Measurements from ENCODE around the gene BTD. TPM values are rescaled to one million over a fixed set of nuclear protein-coding genes. Genes with fewer than 3 reads are reported as not detected.

The BTD gene
- total RNA-seq, 4 donors from 2014 or later, result 17.0 to 49.4 (median 41.6) TPM

DNA sequence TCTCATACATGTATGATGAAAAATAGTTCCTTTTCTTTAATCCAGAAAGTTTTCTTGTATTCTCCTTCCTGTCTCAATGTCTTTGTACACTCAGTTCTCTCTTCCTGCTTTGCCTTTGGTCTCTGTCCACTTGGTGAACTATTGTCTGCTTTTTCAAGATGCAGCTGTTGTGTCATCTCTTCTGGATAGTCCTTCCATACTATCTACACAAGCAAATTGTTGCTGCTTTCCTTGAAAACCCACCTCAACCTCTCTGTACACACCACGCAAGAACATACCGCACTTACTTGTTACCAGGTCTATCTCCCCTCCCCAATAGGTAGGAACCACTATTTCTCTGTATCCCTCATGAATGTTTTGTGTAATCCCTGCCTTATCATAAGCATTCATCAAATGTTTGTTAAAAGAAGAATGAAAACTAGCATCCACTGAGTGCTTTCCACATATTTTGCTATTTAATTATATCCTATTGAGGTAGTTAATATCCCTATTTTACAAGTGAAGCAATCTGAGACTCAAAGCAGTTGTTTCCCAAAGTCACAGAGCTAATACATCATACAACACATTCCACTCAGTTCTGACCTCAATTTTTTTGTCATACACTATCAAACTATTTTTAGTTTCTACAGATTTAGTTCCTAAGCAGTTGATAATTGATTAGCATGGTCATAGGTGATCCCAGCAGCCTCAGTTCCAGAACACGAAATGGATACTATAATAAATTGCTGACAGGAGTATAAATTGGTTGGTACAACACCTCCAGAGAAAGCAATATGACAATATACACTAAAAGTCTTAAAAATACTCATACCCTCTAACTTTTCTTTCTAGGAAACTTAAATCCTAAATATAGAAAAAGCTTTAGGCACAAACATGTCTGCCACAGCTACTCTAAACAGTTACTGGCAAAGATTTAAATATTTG, 19.8 kb upstream of the BTD start:
- ATAC-seq (ENCODE audit: low FRiP score), result no peak
- TF ChIP-seq, protein P1, sequence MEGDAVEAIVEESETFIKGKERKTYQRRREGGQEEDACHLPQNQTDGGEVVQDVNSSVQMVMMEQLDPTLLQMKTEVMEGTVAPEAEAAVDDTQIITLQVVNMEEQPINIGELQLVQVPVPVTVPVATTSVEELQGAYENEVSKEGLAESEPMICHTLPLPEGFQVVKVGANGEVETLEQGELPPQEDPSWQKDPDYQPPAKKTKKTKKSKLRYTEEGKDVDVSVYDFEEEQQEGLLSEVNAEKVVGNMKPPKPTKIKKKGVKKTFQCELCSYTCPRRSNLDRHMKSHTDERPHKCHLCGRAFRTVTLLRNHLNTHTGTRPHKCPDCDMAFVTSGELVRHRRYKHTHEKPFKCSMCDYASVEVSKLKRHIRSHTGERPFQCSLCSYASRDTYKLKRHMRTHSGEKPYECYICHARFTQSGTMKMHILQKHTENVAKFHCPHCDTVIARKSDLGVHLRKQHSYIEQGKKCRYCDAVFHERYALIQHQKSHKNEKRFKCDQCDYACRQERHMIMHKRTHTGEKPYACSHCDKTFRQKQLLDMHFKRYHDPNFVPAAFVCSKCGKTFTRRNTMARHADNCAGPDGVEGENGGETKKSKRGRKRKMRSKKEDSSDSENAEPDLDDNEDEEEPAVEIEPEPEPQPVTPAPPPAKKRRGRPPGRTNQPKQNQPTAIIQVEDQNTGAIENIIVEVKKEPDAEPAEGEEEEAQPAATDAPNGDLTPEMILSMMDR (IDR thresholded peaks at IDR 0.05), result no peak
- no peak for DNase-seq (ENCODE audit: low spot score)

DNA sequence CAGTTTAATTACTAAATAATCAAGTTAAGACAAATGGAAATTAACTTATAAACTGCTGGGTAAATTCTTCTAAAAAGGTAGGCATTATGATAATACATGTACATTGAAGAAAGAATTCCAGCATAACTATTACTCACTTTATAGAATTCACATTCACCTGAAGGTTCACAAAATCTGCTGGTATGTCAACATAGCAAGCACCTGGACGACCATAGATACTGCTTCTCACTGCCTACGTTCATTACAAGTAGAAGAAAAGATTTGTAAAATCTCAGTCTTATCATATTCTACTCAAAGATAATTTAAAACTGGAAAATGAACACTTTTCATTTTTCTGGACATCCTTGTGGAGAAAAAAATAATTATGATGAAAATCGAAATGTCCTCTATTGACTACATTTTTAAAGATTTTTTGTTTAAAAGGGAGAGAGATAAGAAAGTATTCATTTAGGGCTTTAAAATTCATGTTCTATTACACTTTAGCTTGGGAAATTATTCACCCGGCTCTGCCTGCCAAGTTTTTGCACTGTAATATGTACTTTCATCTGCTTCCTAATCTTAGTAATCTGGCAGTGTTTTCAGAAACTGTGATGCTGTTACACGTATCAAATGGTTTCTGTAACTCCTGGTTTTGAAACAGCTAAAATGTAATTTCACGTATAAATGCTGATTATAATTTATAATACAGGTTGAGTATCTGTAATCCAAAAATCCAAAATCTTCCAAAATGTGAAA, 16.3 kb upstream of the BTD start:
- DNase-seq (ENCODE audit: low spot score), result no peak
- ATAC-seq (ENCODE audit: low FRiP score), result peak; percentile 90

DNA sequence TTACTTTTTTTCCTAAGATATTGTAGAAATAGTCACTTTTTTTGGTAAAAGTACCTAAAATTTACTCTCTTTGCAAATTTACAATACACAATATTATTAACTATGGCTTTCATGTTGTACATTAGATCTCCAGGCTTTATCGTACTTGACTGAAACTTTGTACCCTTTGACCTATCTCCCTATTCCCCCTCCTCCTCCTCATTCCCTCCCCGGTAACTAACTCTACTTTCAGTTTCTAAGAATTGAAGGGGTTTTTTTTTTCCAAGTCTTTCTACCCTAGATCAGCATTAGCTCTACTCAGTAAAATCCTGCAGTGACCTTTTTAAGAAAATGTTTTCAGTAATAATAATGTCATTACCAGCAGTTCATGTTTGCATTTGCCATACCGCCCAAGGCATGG, 10.3 kb upstream of the BTD start:
- ATAC-seq (ENCODE audit: low FRiP score) (no peak), DNase-seq (ENCODE audit: low spot score) (no peak)
- TF ChIP-seq, protein P1 (IDR thresholded peaks at IDR 0.05), result no peak

More for the DNA sequence above, 16.3 kb upstream of the BTD start:
- TF ChIP-seq, protein P1 (IDR thresholded peaks at IDR 0.05), result no peak

DNA sequence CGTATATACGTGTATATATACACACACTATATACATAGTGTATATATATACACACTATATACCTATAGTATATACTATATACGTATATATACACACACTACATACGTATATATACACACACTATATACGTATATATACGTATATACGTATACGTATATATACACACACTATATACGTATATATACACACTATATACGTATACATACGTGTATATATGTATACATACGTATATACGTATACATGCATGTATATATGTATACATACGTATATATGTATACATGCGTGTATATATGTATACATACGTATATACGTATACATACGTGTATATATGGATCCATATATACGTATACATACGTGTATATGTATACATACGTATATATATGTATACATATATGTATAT, 9.6 kb upstream of the BTD start:
- DNase-seq (ENCODE audit: low spot score) (no peak), ATAC-seq (ENCODE audit: low FRiP score) (no peak)
- TF ChIP-seq, protein P1 (IDR thresholded peaks at IDR 0.05), result no peak

DNA sequence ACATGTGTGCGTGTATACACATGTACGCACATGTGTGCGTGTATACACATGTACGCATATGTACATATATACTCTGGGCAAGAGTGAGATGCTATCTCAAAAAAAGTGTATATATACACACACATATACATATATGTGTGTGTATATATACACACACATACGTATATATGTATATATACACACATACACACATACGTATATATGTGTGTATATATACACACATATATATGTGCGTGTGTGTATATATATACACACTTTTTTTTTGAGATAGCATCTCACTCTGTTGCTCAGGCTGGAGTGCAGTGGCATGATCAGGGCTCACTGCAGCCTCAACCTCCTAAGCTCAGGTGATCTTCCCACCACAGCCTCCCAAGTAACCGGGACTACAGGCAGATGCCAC, 8.6 kb upstream of the BTD start:
- TF ChIP-seq, protein P1 (IDR thresholded peaks at IDR 0.05), result no peak
- DNase-seq (ENCODE audit: low spot score) (no peak), ATAC-seq (ENCODE audit: low FRiP score) (no peak)

DNA sequence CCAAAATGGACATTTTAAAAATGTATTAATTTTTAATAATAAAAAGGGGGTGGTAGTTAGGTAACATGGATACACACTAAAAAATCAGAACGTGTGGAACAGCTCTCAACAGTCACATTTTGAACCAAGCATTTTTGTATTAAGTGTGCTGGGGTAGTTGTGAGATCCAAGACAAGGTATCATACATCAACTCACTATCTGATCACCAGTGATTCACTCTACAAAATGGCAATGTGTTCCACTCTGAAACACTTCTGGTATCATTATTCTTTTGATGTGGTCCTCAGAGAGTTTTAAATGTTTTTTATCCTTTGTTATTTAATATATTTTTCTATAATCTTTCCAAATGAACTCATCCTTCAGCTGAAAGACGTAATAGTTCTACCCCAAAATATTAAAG, 5.6 kb upstream of the BTD start:
- TF ChIP-seq, protein P1 (IDR thresholded peaks at IDR 0.05), result no peak
- no peak for DNase-seq (ENCODE audit: low spot score)
- no peak for ATAC-seq (ENCODE audit: low FRiP score)
